Vagina (tissue), 2 donors: ENCODE measurements around the gene CD8B. TPM values are rescaled to one million over a fixed set of nuclear protein-coding genes. Genes with fewer than 3 reads are reported as not detected.
"Not testable (repeated sequence)": the region's sequence is repeated elsewhere in the genome, so short reads cannot be mapped to it uniquely, and the experiment has no call there.

Source experiments
- DNase-seq, 2 donors: peaks; one replicate each; pipeline ENCODE4 v3.0.0-alpha.2; 2017; ENCODE audit errors: extremely low spot score in 2 of 2
- H3K27ac ChIP-seq: fragments of 200-600 bp; sonication (generic); one replicate; pipeline ENCODE4 v1.5.1; 2019
- H3K27me3 ChIP-seq: fragments of 200-600 bp; sonication (generic); one replicate; pipeline ENCODE4 v1.5.1; 2019
- H3K36me3 ChIP-seq, 2 donors: fragments of 200-600 bp; sonication (generic); one replicate each; pipeline ENCODE4 v1.5.1; 2017 to 2019
- H3K4me1 ChIP-seq: fragments of 200-600 bp; sonication (generic); one replicate; pipeline ENCODE4 v1.5.1; 2019
- H3K4me3 ChIP-seq, 2 donors: fragments of 200-600 bp; sonication (generic); 1 replicate in 1 of 2; 2 replicates in 1 of 2; pipeline ENCODE4 v1.5.1; 2016 to 2019
- H3K9me3 ChIP-seq: fragments of 200-600 bp; sonication (generic); one replicate; pipeline ENCODE4 v1.5.1; 2019
- CTCF ChIP-seq, 3 experiments: fragments of 450-650 bp in 2 of 3; fragments of 200-600 bp in 1 of 3; sonication (generic) in 1 of 3; IDR thresholded peaks; one replicate each; pipeline ENCODE4 v1.5.1; 2017 to 2019; ENCODE audit warnings: antibody characterized with exemption in 3 of 3, mild to moderate bottlenecking in 2 of 3, moderate library complexity in 2 of 3
- POLR2A ChIP-seq, 2 donors: fragments of 450-650 bp; IDR thresholded peaks; one replicate each; pipeline ENCODE4 v1.6.1; 2017; ENCODE audit warnings: antibody characterized with exemption in 2 of 2, mild to moderate bottlenecking in 2 of 2, moderate library complexity in 2 of 2
- POLR2AphosphoS5 ChIP-seq, 2 donors: sonication (generic); formaldehyde crosslinking; IDR thresholded peaks; one replicate each; pipeline ENCODE4 v1.9.0; 2017; ENCODE audit warnings: antibody characterized with exemption in 2 of 2, mild to moderate bottlenecking in 2 of 2, low read depth in 1 of 2; ENCODE audit not compliant: insufficient read depth in 1 of 2
- intact Hi-C: fragments of 100-400 bp; cut with DNase I; formaldehyde crosslinking; loops from one replicate; pipeline ENCODE4 v1.15.1; 2023
- total RNA-seq: library from RNA; depleted of rRNA; stranded (reverse); fragments of >200 nt; gene quantifications from one replicate; pipeline ENCODE4 v1.2.3, GENCODE V29; 2016

CD8B gene
- total RNA-seq, 1 donor from 2014 or later: 10.6 TPM

DNA sequence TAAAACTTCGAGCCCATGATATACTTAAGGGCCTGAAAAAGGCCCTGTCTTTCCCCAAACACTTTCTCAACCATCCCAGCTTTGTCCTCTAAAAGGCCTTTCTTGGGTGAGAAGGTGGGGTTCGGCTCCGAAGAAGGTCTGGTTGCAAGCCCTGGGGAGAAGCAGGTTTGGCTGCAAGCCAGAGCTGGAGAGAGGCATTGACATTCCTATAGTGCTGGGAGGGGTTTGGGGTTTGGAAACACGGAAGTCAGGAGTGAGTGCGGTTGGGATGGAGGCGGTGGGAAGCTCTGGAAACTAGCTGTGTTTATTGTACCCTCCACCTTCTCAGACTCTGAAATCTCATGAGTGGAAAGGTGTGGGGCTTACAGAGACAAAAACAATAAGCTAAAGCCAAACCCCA is 5.7 kb downstream of the CD8B start:
- DNase-seq, H3K4me1 ChIP-seq, intact Hi-C loops, H3K36me3 ChIP-seq, H3K4me3 ChIP-seq, H3K9me3 ChIP-seq, H3K27me3 ChIP-seq, H3K27ac ChIP-seq: not testable (repeated sequence)

DNA sequence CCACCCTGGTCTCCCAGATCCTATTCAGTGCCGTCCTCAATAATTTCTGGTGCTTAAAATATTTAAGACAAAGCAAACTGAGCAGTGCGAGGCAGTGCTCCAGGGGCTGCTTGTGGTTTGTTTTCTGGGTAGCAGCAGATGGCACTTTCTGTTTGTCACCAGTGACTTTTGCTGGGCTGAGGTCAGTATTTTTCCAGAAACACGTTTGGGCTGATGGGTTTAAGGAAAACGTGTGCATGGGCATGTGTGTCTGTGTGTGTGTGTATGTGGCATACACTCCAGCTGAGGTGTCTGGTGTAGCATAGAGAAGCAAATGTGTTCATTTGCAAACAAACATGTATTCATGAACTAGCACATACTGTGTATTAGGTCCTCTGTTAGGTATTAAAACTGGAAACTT is 10.1 kb downstream of the CD8B start:
- H3K4me3 ChIP-seq, H3K36me3 ChIP-seq, H3K9me3 ChIP-seq, H3K27me3 ChIP-seq, H3K27ac ChIP-seq, intact Hi-C loops, DNase-seq, H3K4me1 ChIP-seq: not testable (repeated sequence)

GRCh38 chr2:86842607-86843234 is 19.0 kb downstream of the CD8B start:
- DNase-seq, H3K27me3 ChIP-seq, H3K36me3 ChIP-seq, H3K4me1 ChIP-seq, H3K27ac ChIP-seq, H3K9me3 ChIP-seq, H3K4me3 ChIP-seq, intact Hi-C loops: not testable (repeated sequence)

- H3K36me3 ChIP-seq, intact Hi-C loops, H3K4me1 ChIP-seq, H3K4me3 ChIP-seq, H3K9me3 ChIP-seq, H3K27me3 ChIP-seq, H3K27ac ChIP-seq, DNase-seq: not testable (repeated sequence)
These were observed 20.4 kb downstream of the CD8B start for GRCh38 chr2:86841330-86841729.

GRCh38 chr2:86839871-86840548 is 21.7 kb downstream of the CD8B start:
- H3K36me3 ChIP-seq, H3K4me1 ChIP-seq, H3K27ac ChIP-seq, intact Hi-C loops, H3K27me3 ChIP-seq, H3K9me3 ChIP-seq, H3K4me3 ChIP-seq, DNase-seq: not testable (repeated sequence)

DNA sequence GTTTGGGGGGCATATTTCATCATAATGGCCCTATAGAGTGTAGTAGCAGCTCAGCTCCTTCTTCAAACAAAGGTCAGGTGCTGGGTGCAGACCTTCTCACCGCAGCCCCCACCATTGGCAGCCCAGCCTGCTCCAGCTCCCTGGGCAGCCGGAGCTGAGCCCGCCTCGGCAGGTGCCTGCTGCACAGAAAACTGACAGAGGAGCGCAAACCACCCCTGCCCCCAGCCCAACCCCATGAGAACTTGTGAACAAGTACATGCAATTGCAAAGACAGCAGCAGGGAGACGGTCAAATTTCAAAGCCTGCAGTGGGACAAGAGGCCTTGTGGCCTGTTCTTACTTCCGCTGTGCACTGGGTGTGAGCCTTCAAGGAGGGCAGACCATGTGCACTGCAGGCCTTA is 22.2 kb downstream of the CD8B start:
- H3K9me3 ChIP-seq, DNase-seq, H3K4me1 ChIP-seq, H3K36me3 ChIP-seq, intact Hi-C loops, H3K27me3 ChIP-seq, H3K4me3 ChIP-seq, H3K27ac ChIP-seq: not testable (repeated sequence)

- DNase-seq, H3K27me3 ChIP-seq, H3K4me3 ChIP-seq, intact Hi-C loops, H3K36me3 ChIP-seq, H3K9me3 ChIP-seq, H3K4me1 ChIP-seq: not testable (repeated sequence)
- H3K27ac ChIP-seq: peak overlapping the region; percentile 35
These were observed 24.0 kb downstream of the CD8B start for GRCh38 chr2:86837714-86838113.

GRCh38 chr2:86836915-86837695 is 24.6 kb downstream of the CD8B start:
- intact Hi-C loops, H3K4me1 ChIP-seq, H3K9me3 ChIP-seq, H3K36me3 ChIP-seq, DNase-seq, H3K27me3 ChIP-seq: not testable (repeated sequence)
- peak overlapping the region; percentile 53 for H3K27ac ChIP-seq
- peak overlapping the region in 1 of 2 donors; percentile 6 for H3K4me3 ChIP-seq

DNA sequence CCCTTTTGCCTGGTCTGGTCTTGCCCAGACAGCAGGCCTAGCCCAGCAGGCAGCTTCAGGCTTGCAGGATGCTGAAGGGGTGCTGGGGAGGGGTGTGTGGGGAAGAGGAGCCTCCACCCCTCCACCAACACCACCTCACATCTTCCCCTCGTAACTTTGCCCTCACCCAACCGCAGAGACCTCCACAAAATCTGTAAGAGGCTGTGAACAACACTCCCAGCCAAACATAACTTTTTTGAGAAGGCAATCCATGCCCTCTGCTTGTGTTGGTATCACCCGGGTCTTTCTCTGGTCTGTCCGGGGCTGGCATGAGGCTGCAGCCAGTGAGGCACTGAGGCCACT is 26.2 kb downstream of the CD8B start:
- DNase-seq, H3K4me1 ChIP-seq, H3K27ac ChIP-seq, intact Hi-C loops, H3K36me3 ChIP-seq, H3K27me3 ChIP-seq, H3K9me3 ChIP-seq, H3K4me3 ChIP-seq: not testable (repeated sequence)

DNA sequence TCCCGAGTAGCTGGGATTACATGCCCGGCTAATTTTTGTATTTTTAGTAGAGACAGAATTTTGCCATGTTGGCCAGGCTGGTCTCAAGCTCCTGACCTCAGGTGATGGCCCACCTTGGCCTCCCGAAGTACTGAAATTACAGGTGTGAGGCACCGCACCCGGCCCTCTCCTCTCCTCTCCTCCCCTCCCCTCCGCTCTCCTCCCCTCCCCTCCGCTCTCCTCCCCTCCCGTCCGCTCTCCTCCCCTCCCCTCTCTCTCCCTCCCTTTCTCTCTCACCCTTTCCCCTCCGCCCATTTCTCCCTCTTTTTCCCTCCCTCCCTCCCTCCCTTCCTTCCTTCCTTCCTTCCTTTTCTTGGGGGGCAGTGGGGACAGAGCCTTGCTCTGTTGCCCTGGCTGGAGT is 28.4 kb downstream of the CD8B start:
- no peak for TF ChIP-seq POLR2A (IDR thresholded peaks at IDR 0.05)
- no peak for TF ChIP-seq CTCF (IDR thresholded peaks at IDR 0.05)
- TF ChIP-seq POLR2AphosphoS5 (IDR thresholded peaks at IDR 0.05; ENCODE audit: insufficient read depth in 1 of 2, low read depth in 1 of 2): no peak
- intact Hi-C loops: no loop called here
- peaks cover 5% of the 10 kb centered on the region for H3K4me1 ChIP-seq
- no peak overlapping the region for H3K27ac ChIP-seq
- no peaks in the 10 kb centered on the region for H3K27me3 ChIP-seq
- H3K9me3 ChIP-seq: no peaks in the 10 kb centered on the region
- no peak for DNase-seq
- H3K4me3 ChIP-seq: no peak overlapping the region
- H3K36me3 ChIP-seq: no peaks in the 10 kb centered on the region
